Loucy (cell line): ENCODE results near the gene ZNF507.

Experiments used
- H2AFZ ChIP-seq: fragments of 200-600 bp; sonication (generic); 2 replicates; pipeline ENCODE4 v1.6.0; 2016; ENCODE audit warnings: antibody characterized with exemption, mild to moderate bottlenecking, low read length, moderate library complexity
- H3F3A ChIP-seq: fragments of 200-600 bp; 2 replicates; pipeline ENCODE4 v1.6.0; 2016; ENCODE audit warnings: antibody characterized with exemption, low read depth, mild to moderate bottlenecking
- H3K27me3 ChIP-seq: fragments of 200-600 bp; sonication (generic); 2 replicates; pipeline ENCODE4 v1.6.1; 2014; ENCODE audit warnings: low read length, mild to moderate bottlenecking; ENCODE audit not compliant: insufficient read depth, poor library complexity, severe bottlenecking
- H3K36me3 ChIP-seq: fragments of 200-600 bp; sonication (generic); 2 replicates; pipeline ENCODE4 v1.6.1; 2016; ENCODE audit warnings: low read length; ENCODE audit not compliant: insufficient read depth
- H3K4me1 ChIP-seq: fragments of 200-600 bp; sonication (generic); 2 replicates; pipeline ENCODE4 v1.5.1; 2014; ENCODE audit warnings: low read length, mild to moderate bottlenecking; ENCODE audit not compliant: insufficient read depth, poor library complexity, severe bottlenecking
- H3K4me2 ChIP-seq: fragments of 200-600 bp; sonication (generic); 2 replicates; pipeline ENCODE4 v1.6.0; 2014; ENCODE audit warnings: antibody characterized with exemption, low read length, low read depth, mild to moderate bottlenecking; ENCODE audit not compliant: poor library complexity, severe bottlenecking
- H3K4me3 ChIP-seq: fragments of 200-600 bp; sonication (generic); 2 replicates; pipeline ENCODE4 v1.5.1; 2014; ENCODE audit warnings: low read length, mild to moderate bottlenecking, mixed read lengths; ENCODE audit not compliant: poor library complexity, severe bottlenecking
- H3K79me2 ChIP-seq: fragments of 200-600 bp; sonication (generic); 2 replicates; pipeline ENCODE4 v1.6.1; 2014; ENCODE audit warnings: low read length; ENCODE audit not compliant: insufficient read depth
- H3K9ac ChIP-seq: fragments of 200-600 bp; sonication (generic); 2 replicates; pipeline ENCODE4 v1.6.0; 2014; ENCODE audit warnings: mild to moderate bottlenecking, low read depth, low read length, moderate library complexity; ENCODE audit not compliant: poor library complexity, severe bottlenecking
- H3K9me2 ChIP-seq: fragments of 200-600 bp; sonication (generic); replicated peaks from 2 replicates; pipeline ENCODE4 v1.6.1; 2016; ENCODE audit warnings: low read depth, low read length, mixed read lengths
- H3K9me3 ChIP-seq: fragments of 200-600 bp; sonication (generic); 2 replicates; pipeline ENCODE4 v1.6.1; 2014; ENCODE audit warnings: mild to moderate bottlenecking, antibody characterized with exemption, low read length, low read depth; ENCODE audit not compliant: insufficient read depth
- H4K20me1 ChIP-seq: fragments of 200-600 bp; sonication (generic); 2 replicates; pipeline ENCODE4 v1.6.0; 2014; ENCODE audit warnings: antibody characterized with exemption, low read length, mild to moderate bottlenecking; ENCODE audit not compliant: insufficient read depth, poor library complexity, severe bottlenecking
- EZH2phosphoT487 ChIP-seq: fragments of 200-600 bp; IDR thresholded peaks from 2 replicates; pipeline ENCODE4 v1.6.1; 2018; ENCODE audit warnings: antibody characterized with exemption, mild to moderate bottlenecking, moderate library complexity, borderline replicate concordance
- TF ChIP-seq, protein P1 (sequence below): fragments of 200-600 bp; sonication (generic); conservative IDR thresholded peaks from 2 replicates; pipeline ENCODE4 v1.5.1; 2014; ENCODE audit warnings: mild to moderate bottlenecking, antibody characterized with exemption, low read length

ZNF507 gene

DNA sequence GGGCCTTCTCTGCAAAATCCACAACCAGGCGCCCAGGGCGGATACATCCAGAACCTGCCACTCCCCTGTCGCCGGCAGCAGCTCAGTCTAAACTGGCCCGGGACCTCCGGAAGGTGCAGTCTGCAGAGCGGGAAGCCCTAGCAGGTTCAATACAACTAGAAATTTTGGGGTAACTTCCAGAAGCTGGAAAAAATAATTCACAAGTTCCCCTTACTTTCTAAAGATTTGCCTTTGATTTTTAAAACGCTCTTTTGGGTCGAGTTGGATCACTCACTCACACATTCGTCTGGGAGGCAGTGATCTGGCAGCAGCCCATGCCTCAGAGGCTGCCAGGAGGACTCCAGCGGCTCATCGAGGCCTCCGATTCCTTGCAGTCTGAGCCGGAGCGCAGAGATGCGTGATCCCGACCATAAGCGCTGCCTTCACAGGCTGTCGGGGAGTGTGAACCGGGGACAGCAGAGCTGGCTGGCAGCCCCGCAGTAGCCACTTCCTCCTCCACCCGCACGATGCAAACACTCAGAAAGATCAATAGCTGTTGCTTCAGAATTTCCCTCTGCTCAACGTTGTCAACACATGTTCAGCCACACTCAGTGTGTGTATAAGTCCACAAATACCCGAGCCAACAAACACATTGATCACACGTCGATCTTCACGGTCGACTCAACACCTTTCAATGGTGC lies 35.6 kb upstream of the ZNF507 start:
- TF ChIP-seq EZH2phosphoT487: no peak
- TF ChIP-seq, protein P1, sequence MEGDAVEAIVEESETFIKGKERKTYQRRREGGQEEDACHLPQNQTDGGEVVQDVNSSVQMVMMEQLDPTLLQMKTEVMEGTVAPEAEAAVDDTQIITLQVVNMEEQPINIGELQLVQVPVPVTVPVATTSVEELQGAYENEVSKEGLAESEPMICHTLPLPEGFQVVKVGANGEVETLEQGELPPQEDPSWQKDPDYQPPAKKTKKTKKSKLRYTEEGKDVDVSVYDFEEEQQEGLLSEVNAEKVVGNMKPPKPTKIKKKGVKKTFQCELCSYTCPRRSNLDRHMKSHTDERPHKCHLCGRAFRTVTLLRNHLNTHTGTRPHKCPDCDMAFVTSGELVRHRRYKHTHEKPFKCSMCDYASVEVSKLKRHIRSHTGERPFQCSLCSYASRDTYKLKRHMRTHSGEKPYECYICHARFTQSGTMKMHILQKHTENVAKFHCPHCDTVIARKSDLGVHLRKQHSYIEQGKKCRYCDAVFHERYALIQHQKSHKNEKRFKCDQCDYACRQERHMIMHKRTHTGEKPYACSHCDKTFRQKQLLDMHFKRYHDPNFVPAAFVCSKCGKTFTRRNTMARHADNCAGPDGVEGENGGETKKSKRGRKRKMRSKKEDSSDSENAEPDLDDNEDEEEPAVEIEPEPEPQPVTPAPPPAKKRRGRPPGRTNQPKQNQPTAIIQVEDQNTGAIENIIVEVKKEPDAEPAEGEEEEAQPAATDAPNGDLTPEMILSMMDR: no peak
- no peak overlapping the region for H2AFZ ChIP-seq
- no peaks in the 10 kb centered on the region for H3K27me3 ChIP-seq

DNA sequence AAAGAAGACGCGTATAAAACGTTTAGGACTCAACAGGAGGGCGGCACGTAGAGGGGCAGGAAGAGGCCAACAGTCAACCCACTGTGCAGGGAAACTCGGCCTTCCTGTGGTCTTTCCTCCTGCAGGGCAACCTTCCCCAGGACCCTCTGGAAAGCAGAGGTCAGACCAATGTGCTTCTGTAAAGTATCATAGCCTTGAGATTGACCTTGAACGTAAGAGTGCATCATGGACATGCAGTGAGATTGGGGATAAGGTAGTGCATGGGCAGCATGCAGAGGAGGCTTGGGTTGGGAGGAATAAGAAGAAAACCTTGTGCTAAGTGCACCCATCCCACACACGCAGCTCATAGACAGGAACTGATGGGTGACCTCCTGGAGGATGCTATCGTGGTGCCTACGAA lies 34.0 kb upstream of the ZNF507 start:
- H2AFZ ChIP-seq: no peak overlapping the region
- H3K9me3 ChIP-seq: no peaks in the 10 kb centered on the region; the same call in 1 of the 2 replicates
- no peaks in the 10 kb centered on the region for H3K79me2 ChIP-seq
- H3K36me3 ChIP-seq: no peaks in the 10 kb centered on the region
- no peaks in the 10 kb centered on the region for H3K9me2 ChIP-seq
- no peak overlapping the region for H3K9ac ChIP-seq
- no peaks in the 10 kb centered on the region for H3F3A ChIP-seq
- no peak for TF ChIP-seq EZH2phosphoT487
- TF ChIP-seq, protein P1: no peak
- no peaks in the 10 kb centered on the region for H3K4me1 ChIP-seq
- no peak overlapping the region for H3K4me2 ChIP-seq
- no peak overlapping the region for H3K4me3 ChIP-seq
- no peaks in the 10 kb centered on the region for H4K20me1 ChIP-seq
- no peaks in the 10 kb centered on the region for H3K27me3 ChIP-seq

More for the DNA sequence above, 35.6 kb upstream of the ZNF507 start:
- Histone ChIP-seq H3K79me2 (no peaks in the 10 kb centered on the region), H3F3A (no peaks in the 10 kb centered on the region), H4K20me1 (no peaks in the 10 kb centered on the region), H3K4me2 (no peak overlapping the region), H3K9me2 (no peaks in the 10 kb centered on the region), H3K4me3 (no peak overlapping the region), H3K36me3 (no peaks in the 10 kb centered on the region), H3K9ac (no peak overlapping the region), H3K4me1 (no peaks in the 10 kb centered on the region), H3K9me3 (no peaks in the 10 kb centered on the region; the same call in 1 of the 2 replicates)

DNA sequence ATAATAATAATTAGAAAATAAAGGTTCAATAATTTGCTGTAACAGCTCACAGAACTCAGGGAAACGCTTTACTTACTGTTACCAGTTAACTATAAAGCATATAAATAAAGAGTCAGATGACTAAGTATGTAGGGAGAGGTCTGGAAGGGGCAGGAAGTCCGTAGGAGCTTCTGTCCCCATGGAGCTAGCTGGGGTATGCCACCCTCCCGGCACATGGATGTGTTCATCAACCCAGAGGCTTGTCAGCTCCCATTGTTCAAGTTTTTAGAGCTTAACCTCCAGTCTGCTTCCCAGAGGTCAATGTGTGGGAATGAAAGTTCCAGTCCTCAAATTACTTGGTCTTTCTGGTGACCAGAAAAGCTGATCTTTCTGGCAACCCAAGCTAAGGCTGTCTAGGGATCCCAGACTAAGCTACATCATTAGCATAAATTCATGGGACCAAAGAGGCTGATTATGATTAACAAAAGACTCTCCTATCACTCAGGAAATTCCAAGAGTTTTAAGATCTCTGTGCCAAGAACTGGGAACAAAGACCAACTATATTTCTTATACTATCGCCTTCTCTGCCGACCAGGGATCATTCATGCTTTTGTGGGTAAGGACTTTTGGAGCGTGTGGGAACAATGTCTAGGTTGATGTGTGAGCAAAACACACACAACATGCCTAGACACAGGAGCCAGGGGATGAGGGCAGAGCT lies 31.7 kb upstream of the ZNF507 start:
- Histone ChIP-seq H3K4me2 (no peak overlapping the region), H2AFZ (no peak overlapping the region), H3K79me2 (no peaks in the 10 kb centered on the region), H3K9me2 (no peaks in the 10 kb centered on the region), H3K4me3 (no peak overlapping the region), H3K36me3 (no peaks in the 10 kb centered on the region), H3K27me3 (no peaks in the 10 kb centered on the region), H3K9me3 (no peaks in the 10 kb centered on the region; the same call in 1 of the 2 replicates), H4K20me1 (no peaks in the 10 kb centered on the region), H3K9ac (no peak overlapping the region), H3K4me1 (no peaks in the 10 kb centered on the region), H3F3A (no peaks in the 10 kb centered on the region)
- TF ChIP-seq EZH2phosphoT487: no peak
- TF ChIP-seq, protein P1: no peak
